Left ventricle myocardium inferior (tissue), 1 donor: Measurements from ENCODE around the gene OCIAD2. TPM values are rescaled to one million over a fixed set of nuclear protein-coding genes. Genes with fewer than 3 reads are reported as not detected.
"Not testable (repeated sequence)": the region's sequence is repeated elsewhere in the genome, so short reads cannot be mapped to it uniquely, and the experiment has no call there.

Experiments
- DNase-seq: peaks from one replicate; pipeline ENCODE4 v3.0.0-alpha.2; 2020
- H3K27ac ChIP-seq: fragments of 200-600 bp; replicated peaks from 2 replicates; pipeline ENCODE4 v1.8.0; 2021
- H3K27me3 ChIP-seq: fragments of 200-600 bp; 2 replicates; pipeline ENCODE4 v1.8.0; 2021; ENCODE audit warnings: low read depth
- H3K36me3 ChIP-seq: fragments of 200-600 bp; 2 replicates; pipeline ENCODE4 v1.8.0; 2021
- H3K4me1 ChIP-seq: fragments of 200-600 bp; 2 replicates; pipeline ENCODE4 v1.8.0; 2021
- H3K4me3 ChIP-seq: fragments of 200-600 bp; 2 replicates; pipeline ENCODE4 v1.8.0; 2021; ENCODE audit warnings: mild to moderate bottlenecking, moderate library complexity
- H3K9me3 ChIP-seq: fragments of 200-600 bp; replicated peaks from 2 replicates; pipeline ENCODE4 v1.8.0; 2021
- CTCF ChIP-seq: fragments of 200-600 bp; IDR thresholded peaks from 2 replicates; pipeline ENCODE4 v1.8.0; 2021; ENCODE audit warnings: antibody characterized with exemption, mild to moderate bottlenecking, borderline replicate concordance
- intact Hi-C: fragments of 100-400 bp; cut with micrococcal nuclease; formaldehyde crosslinking; loops from one replicate; pipeline ENCODE4 v1.11.0; 2022
- total RNA-seq: library from RNA; stranded (reverse); fragmentation: NEBNext Ultra II Directional; extraction: Animal tissue kit (Norgen Biotek cat#: 25700); gene quantifications from one replicate; pipeline ENCODE4 v1.2.1, GENCODE V29; 2021
- donor health status: DM: no; HTN: yes; CAD: no; lungs with severe emphysema.

Gene OCIAD2
- total RNA-seq, 1 donor from 2014 or later: 16.9 TPM

- no peaks in the 10 kb centered on the region for H3K27me3 ChIP-seq
- intact Hi-C loops: no loop called here
- no peak overlapping the region for H3K27ac ChIP-seq
- H3K4me3 ChIP-seq: no peak overlapping the region
- no peak for TF ChIP-seq CTCF
- peaks cover 32% of the 10 kb centered on the region for H3K36me3 ChIP-seq
- DNase-seq: no peak
- H3K4me1 ChIP-seq: no peaks in the 10 kb centered on the region
- H3K9me3 ChIP-seq: peaks cover 4% of the 10 kb centered on the region
Measured at GRCh38 chr4:48891028-48891619, 15.4 kb downstream of the OCIAD2 start.

- DNase-seq, H3K4me3 ChIP-seq, H3K27ac ChIP-seq, H3K4me1 ChIP-seq, H3K9me3 ChIP-seq, intact Hi-C loops, H3K27me3 ChIP-seq: not testable (repeated sequence)
- H3K36me3 ChIP-seq: peaks cover 22% of the 10 kb centered on the region
Measured at GRCh38 chr4:48889750-48890149, 16.8 kb downstream of the OCIAD2 start.

GRCh38 chr4:48881646-48882045 lies 24.9 kb downstream of the OCIAD2 start:
- H3K27ac ChIP-seq, H3K9me3 ChIP-seq, intact Hi-C loops, H3K36me3 ChIP-seq, H3K4me1 ChIP-seq, DNase-seq, H3K27me3 ChIP-seq, H3K4me3 ChIP-seq: not testable (repeated sequence)

- Histone ChIP-seq H3K27ac (no peak overlapping the region), H3K4me1 (no peaks in the 10 kb centered on the region), H3K36me3 (peaks cover 5% of the 10 kb centered on the region), H3K27me3 (no peaks in the 10 kb centered on the region), H3K9me3 (peaks cover 3% of the 10 kb centered on the region), H3K4me3 (no peak overlapping the region)
- no peak for TF ChIP-seq CTCF
- DNase-seq: no peak
- intact Hi-C loops: no loop called here
Measured at GRCh38 chr4:48879561-48880442, 26.8 kb downstream of the OCIAD2 start.

- peaks cover 3% of the 10 kb centered on the region for H3K9me3 ChIP-seq
- no peaks in the 10 kb centered on the region for H3K4me1 ChIP-seq
- no peaks in the 10 kb centered on the region for H3K27me3 ChIP-seq
- H3K4me3 ChIP-seq: no peak overlapping the region
- intact Hi-C loops: no loop called here
- no peak overlapping the region for H3K27ac ChIP-seq
- TF ChIP-seq CTCF: no peak
- no peak for DNase-seq
- peaks cover 5% of the 10 kb centered on the region for H3K36me3 ChIP-seq
Measured at GRCh38 chr4:48877827-48878535, 28.6 kb downstream of the OCIAD2 start.

GRCh38 chr4:48864696-48865095 lies 41.9 kb downstream of the OCIAD2 start:
- not testable (repeated sequence) for H3K27ac ChIP-seq

GRCh38 chr4:48863728-48864127 lies 42.8 kb downstream of the OCIAD2 start:
- Histone ChIP-seq H3K4me3 (no peak overlapping the region), H3K27ac (no peak overlapping the region), H3K9me3 (peaks cover 6% of the 10 kb centered on the region), H3K27me3 (no peaks in the 10 kb centered on the region), H3K36me3 (peaks cover 22% of the 10 kb centered on the region), H3K4me1 (no peaks in the 10 kb centered on the region)
- intact Hi-C loops: no loop called here
- no peak for TF ChIP-seq CTCF
- no peak for DNase-seq

More at GRCh38 chr4:48864696-48865095, 41.9 kb downstream of the OCIAD2 start:
- intact Hi-C loops, H3K4me3 ChIP-seq, H3K4me1 ChIP-seq, DNase-seq, H3K9me3 ChIP-seq, H3K27me3 ChIP-seq: not testable (repeated sequence)
- peaks cover 20% of the 10 kb centered on the region for H3K36me3 ChIP-seq
